K562 (cell line): Measurements from ENCODE around the gene MAML3. TPM values are rescaled to one million over a fixed set of nuclear protein-coding genes. Genes with fewer than 3 reads are reported as not detected.

Experiments used
- ATAC-seq: fragments of 200-7000 bp; cut with Tn5 transposase; 3 replicates; pipeline ENCODE4 v1.9.1; 2020; ENCODE audit warnings: moderate library complexity
- BruUV-seq: library from RNA; stranded (reverse); fragments of 400-500 nt; replicated peaks from 2 replicates; lab custom pipeline; 2021; lab: Mats Ljungman, UMichigan
- CTCF ChIA-PET: fragments of 300-600 bp; formaldehyde crosslinking; extraction: SDS; loops from one replicate; lab custom pipeline; 2021; ENCODE audit warnings: low intra/inter-chr PET ratio; lab: Yijun Ruan, JAX
- POLR2A ChIA-PET: fragments of 300-600, 350-650 bp; sonication (Branson Sonifier 250); formaldehyde crosslinking; extraction: SDS; loops from one replicate; lab custom pipeline; 2021; ENCODE audit warnings: antibody characterized with exemption, inconsistent platforms; lab: Yijun Ruan, JAX
- DNase-seq, 4 experiments: peaks; one replicate each; pipeline versions ENCODE4 v3.0.0 to v3.0.0-alpha.2; 2011 to 2018; ENCODE audit warnings: low spot score in 3 of 4, mixed read lengths in 3 of 4; ENCODE audit errors: extremely low read depth in 1 of 4
- FAIRE-seq: peaks from 2 replicates; lab custom pipeline; 2011; peaks lifted over from hg19 to GRCh38; lab: Jason Lieb, UNC
- H2AFZ ChIP-seq: 2 replicates; pipeline ENCODE4 v1.6.0; 2011; ENCODE audit warnings: low read depth, low read length, control low read depth, inconsistent platforms
- H3K27ac ChIP-seq: fragments of 200-600 bp; 3 replicates; pipeline ENCODE4 v1.8.0; 2011; ENCODE audit warnings: low read depth, mild to moderate bottlenecking, control low read depth, inconsistent platforms, low read length, moderate library complexity, mixed read lengths; ENCODE audit errors: extremely low read depth
- H3K27me3 ChIP-seq, 2 experiments: fragments of 300-600 bp in 1 of 2; 2 replicates in 1 of 2; 3 replicates in 1 of 2; pipeline versions ENCODE4 v1.6.0 to v1.8.0; 2011; ENCODE audit warnings: inconsistent platforms in 2 of 2, low read length in 2 of 2, mild to moderate bottlenecking in 1 of 2, mixed read lengths in 1 of 2, moderate library complexity in 1 of 2; ENCODE audit not compliant: control insufficient read depth in 2 of 2, insufficient read depth in 2 of 2
- H3K36me3 ChIP-seq: fragments of 300-600 bp; 3 replicates; pipeline ENCODE4 v1.8.0; 2011; ENCODE audit warnings: mild to moderate bottlenecking, low read length, inconsistent platforms; ENCODE audit not compliant: control insufficient read depth, insufficient read depth
- H3K4me1 ChIP-seq, 2 experiments: fragments of 200-600 bp in 1 of 2; replicated peaks in 1 of 2; 2 replicates in 1 of 2; 3 replicates in 1 of 2; pipeline versions ENCODE4 v1.5.1 to v1.8.0; 2011; ENCODE audit warnings: inconsistent platforms in 2 of 2, low read length in 2 of 2, mild to moderate bottlenecking in 1 of 2, mixed read lengths in 1 of 2, moderate library complexity in 1 of 2; ENCODE audit not compliant: control insufficient read depth in 2 of 2, insufficient read depth in 2 of 2
- H3K4me2 ChIP-seq: 2 replicates; pipeline ENCODE4 v1.6.1; 2011; ENCODE audit warnings: low read length, control low read depth, inconsistent platforms, mixed read lengths; ENCODE audit not compliant: insufficient read depth
- H3K4me3 ChIP-seq: fragments of 200-600 bp; sonication (generic), shearing (Covaris generic); 2 replicates; pipeline ENCODE4 v1.5.1; 2016; ENCODE audit warnings: control low read depth, inconsistent platforms
- H3K79me2 ChIP-seq: fragments of 200-600 bp; 3 replicates; pipeline ENCODE4 v1.8.0; 2011; ENCODE audit warnings: low read length, inconsistent platforms; ENCODE audit not compliant: control insufficient read depth, insufficient read depth
- H3K9ac ChIP-seq, 2 experiments: 2 replicates each; pipeline versions ENCODE4 v1.6.0 to v1.6.1; 2011; ENCODE audit warnings: low read depth in 2 of 2, low read length in 2 of 2, control low read depth in 1 of 2, inconsistent platforms in 1 of 2, mild to moderate bottlenecking in 1 of 2, mixed read lengths in 1 of 2; ENCODE audit not compliant: insufficient read depth in 1 of 2
- H3K9me1 ChIP-seq: one replicate; pipeline ENCODE4 v1.6.0; 2011; ENCODE audit warnings: inconsistent platforms, mild to moderate bottlenecking, low read length, moderate library complexity; ENCODE audit not compliant: control insufficient read depth, insufficient read depth
- H3K9me3 ChIP-seq: replicated peaks from 2 replicates; pipeline ENCODE4 v1.5.1; 2011; ENCODE audit warnings: low read depth, low read length, inconsistent platforms; ENCODE audit not compliant: control insufficient read depth, insufficient read depth
- H4K20me1 ChIP-seq: replicated peaks from 2 replicates; pipeline ENCODE4 v1.6.1; 2011; ENCODE audit warnings: low read length, inconsistent platforms, mixed read lengths; ENCODE audit not compliant: control insufficient read depth, insufficient read depth
- HINFP ChIP-seq: fragments of 450-650 bp; conservative IDR thresholded peaks from 2 replicates; pipeline ENCODE4 v1.6.1; 2016; ENCODE audit warnings: missing genetic modification characterization, low read depth, mild to moderate bottlenecking, control low read depth, missing compliant biosample characterization
- ILF3 ChIP-seq: fragments of 450-650 bp; IDR thresholded peaks from 2 replicates; pipeline ENCODE4 v1.6.1; 2018; ENCODE audit warnings: antibody characterized with exemption, mild to moderate bottlenecking, moderate library complexity, borderline replicate concordance
- KLF10 ChIP-seq: fragments of 250-450 bp; sonication (Bioruptor Pico); IDR thresholded peaks from 2 replicates; pipeline ENCODE4 v1.6.1; 2021; ENCODE audit warnings: matching md5 sums
- MLX ChIP-seq, 2 experiments: fragments of 450-650 bp in 1 of 2; sonication (generic) in 1 of 2; formaldehyde crosslinking; conservative IDR thresholded peaks; 2 replicates each; pipeline versions ENCODE4 v1.4.0 to v1.8.1; 2020 to 2022; ENCODE audit warnings: mild to moderate bottlenecking in 1 of 2, missing genetic modification reagents in 1 of 2
- PREB ChIP-seq: sonication (generic); formaldehyde crosslinking; IDR thresholded peaks from 2 replicates; pipeline ENCODE4 v1.8.1; 2023; ENCODE audit warnings: mild to moderate bottlenecking, missing genetic modification reagents
- PTRF ChIP-seq: fragments of 450-650 bp; IDR thresholded peaks from 2 replicates; pipeline ENCODE4 v1.6.1; 2016; ENCODE audit warnings: mild to moderate bottlenecking, missing genetic modification characterization, missing compliant biosample characterization
- STAT5A ChIP-seq: IDR thresholded peaks from 2 replicates; pipeline ENCODE4 v1.6.1; 2012; ENCODE audit warnings: low read length, inconsistent platforms, borderline replicate concordance
- ZNF143 ChIP-seq: sonication (generic); formaldehyde crosslinking; IDR thresholded peaks from 2 replicates; pipeline ENCODE4 v1.9.0; 2022; ENCODE audit warnings: mild to moderate bottlenecking, missing genetic modification reagents
- ZNF507 ChIP-seq: conservative IDR thresholded peaks from 2 replicates; pipeline ENCODE4 v1.6.1; 2017; ENCODE audit warnings: missing genetic modification characterization, missing compliant biosample characterization
- ZNF511 ChIP-seq: sonication (generic); formaldehyde crosslinking; IDR thresholded peaks from 2 replicates; pipeline ENCODE4 v1.8.0; 2022; ENCODE audit warnings: mild to moderate bottlenecking, missing genetic modification reagents
- ZNF644 ChIP-seq: fragments of 200-800 bp; sonication (Bioruptor generic); IDR thresholded peaks from 2 replicates; pipeline ENCODE4 v1.6.1; 2016; ENCODE audit warnings: low read depth, missing genetic modification characterization, missing compliant biosample characterization
- ZNF695 ChIP-seq: fragments of 450-650 bp; formaldehyde crosslinking; IDR thresholded peaks from 2 replicates; pipeline ENCODE4 v1.4.0; 2020; ENCODE audit warnings: mild to moderate bottlenecking, moderate library complexity
- WGBS: fragments of 100-300 bp; shearing (Covaris generic); methylation state at CpG from one replicate; pipeline ENCODE4 v1.1.6; 2016; ENCODE audit warnings: low coverage, mixed read lengths; ENCODE audit not compliant: insufficient coverage; ENCODE audit errors: missing lambda C conversion rate; 5-methylcytosine and 5-hydroxymethylcytosine counted together
- in situ Hi-C: fragments of 300-500 bp; cut with MboI; formaldehyde crosslinking; loops from 4 replicates; pipeline ENCODE4 v1.15.0; 2018; ENCODE audit warnings: inconsistent platforms, mixed read lengths
- intact Hi-C: fragments of 100-400 bp; cut with micrococcal nuclease; formaldehyde crosslinking; loops from 2 replicates; pipeline ENCODE4 v1.14.2; 2022
- polyA plus RNA-seq, 8 experiments: library from polyadenylated mRNA; depleted of rRNA in 4 of 8; stranded (reverse) in 5 of 8; unstranded in 3 of 8; fragments of >200 nt; fragmentation: Nextera tagmentation in 2 of 8; fragmentation: Illumina TruSeq in 1 of 8; extraction: Ambion mirVana in 2 of 8; extraction: Trizol in 1 of 8; gene quantifications; 2 replicates each; pipeline versions ENCODE4 v1.2.1 to v1.2.3, GENCODE V29; 2011 to 2014; ENCODE audit warnings: inconsistent platforms in 1 of 8, missing spikeins in 1 of 8
- total RNA-seq, 7 experiments: library from RNA; depleted of rRNA in 6 of 7; stranded (reverse); fragments of >200 nt in 6 of 7; fragmentation: Illumina TruSeq in 2 of 7; extraction: Trizol in 2 of 7; gene quantifications; 2 replicates each; pipeline versions ENCODE4 v1.2.1 to v1.2.3, GENCODE V29; 2011 to 2021; ENCODE audit warnings: low replicate concordance in 1 of 7

MAML3 gene
- total and polyA plus RNA-seq, 9 of the 15 experiments (the other 6 are each of a cell fraction or from before 2014, with no cell fraction given): 0.01 to 0.55 (median 0.25) TPM

GRCh38 chr4:139745111-139745639, 408.8 kb downstream of the MAML3 start:
- Histone ChIP-seq H3K36me3 (no peaks in the 10 kb centered on the region), H2AFZ (no peak overlapping the region), H4K20me1 (no peaks in the 10 kb centered on the region; the same call in 1 of the 2 replicates), H3K79me2 (no peaks in the 10 kb centered on the region), H3K9me1 (no peaks in the 10 kb centered on the region), H3K9ac (no peak overlapping the region), H3K4me1 (no peaks in the 10 kb centered on the region), H3K4me2 (no peak overlapping the region), H3K4me3 (no peak overlapping the region), H3K27ac (no peak overlapping the region), H3K27me3 (peaks cover 19 to 44% of the 10 kb centered on the region in 2 experiments), H3K9me3 (no peaks in the 10 kb centered on the region)
- intact Hi-C loops (no loop called here), in situ Hi-C loops (no loop called here)
- no TSS peak for BruUV-seq
- ATAC-seq (no peak), FAIRE-seq (no peak), DNase-seq (no peak)
- ChIA-PET CTCF (no interaction called here), POLR2A (interaction anchor here (1.0 to 1.1 kb wide), 2 partner anchors 11 to 13 kb away, joined by 3 to 4 read pairs; no protein-coding TSS in a partner anchor)
- WGBS: 0% methylated on average over 6 of the region's 6 CpGs
- TF ChIP-seq ZNF695 (CRISPR knock-in tag) (no peak), ZNF507 (no peak), ZNF143 (no peak), ZNF644 (tag) (no peak), ZNF511 (CRISPR knock-in tag) (no peak), PREB (no peak), ILF3 (no peak), KLF10 (no peak), MLX (CRISPR knock-in tag; conservative IDR thresholded peaks at IDR 0.05) (no peak), STAT5A (no peak), PTRF (tag) (no peak), HINFP (tag) (no peak)
